CD4-positive, alpha-beta memory T cell (primary cell): ENCODE data around the gene SUCLG1. TPM values are rescaled to one million over a fixed set of nuclear protein-coding genes. Genes with fewer than 3 reads are reported as not detected.

Experiments
- CTCF ChIA-PET: fragments of 350-600 bp; sonication (Branson Sonifier 250); formaldehyde crosslinking; loops from one replicate; lab custom pipeline; 2021; ENCODE audit warnings: inconsistent platforms; ENCODE audit not compliant: partially characterized antibody; lab: Charles Lee
- POLR2A ChIA-PET: fragments of 350-600 bp; sonication (Branson Sonifier 250); formaldehyde crosslinking; loops from one replicate; lab custom pipeline; 2021; ENCODE audit not compliant: partially characterized antibody; lab: Charles Lee
- DNase-seq, 5 donors: peaks; one replicate each; pipeline versions ENCODE4 v3.0.0 to v3.0.0-alpha.2; 2020 to 2022; ENCODE audit warnings: mixed read lengths in 1 of 5
- H3K27ac ChIP-seq: one replicate; pipeline ENCODE4 v1.7.0; 2013; ENCODE audit warnings: low read depth, low read length
- H3K27me3 ChIP-seq: 2 replicates; pipeline ENCODE4 v1.7.0; 2013; ENCODE audit warnings: mild to moderate bottlenecking, low read length, moderate library complexity; ENCODE audit not compliant: insufficient read depth
- H3K36me3 ChIP-seq: 2 replicates; pipeline ENCODE4 v1.7.0; 2013; ENCODE audit warnings: mild to moderate bottlenecking, low read length, moderate library complexity; ENCODE audit not compliant: insufficient read depth
- H3K4me1 ChIP-seq: 2 replicates; pipeline ENCODE4 v1.7.0; 2013; ENCODE audit warnings: mild to moderate bottlenecking, low read length, moderate library complexity; ENCODE audit not compliant: insufficient read depth
- H3K4me3 ChIP-seq, 2 donors: one replicate each; pipeline ENCODE4 v1.7.0; 2013; ENCODE audit warnings: low read length in 2 of 2, mild to moderate bottlenecking in 1 of 2
- H3K9me3 ChIP-seq, 2 donors: one replicate each; pipeline ENCODE4 v1.7.0; 2013; ENCODE audit warnings: low read length in 2 of 2, control low read depth in 1 of 2; ENCODE audit not compliant: control insufficient read depth in 1 of 2
- H3K27ac Mint-ChIP-seq, 7 donors: one replicate each; pipeline ENCODE4 v1.8.0; 2020 to 2021; ENCODE audit warnings: mixed read lengths in 7 of 7, mild to moderate bottlenecking in 6 of 7, inconsistent platforms in 3 of 7, moderate library complexity in 3 of 7
- H3K27me3 Mint-ChIP-seq, 2 donors: one replicate each; pipeline ENCODE4 v1.8.0; 2020 to 2021; ENCODE audit warnings: mixed read lengths in 2 of 2
- H3K36me3 Mint-ChIP-seq, 2 donors: one replicate each; pipeline ENCODE4 v1.8.0; 2020 to 2021; ENCODE audit warnings: mixed read lengths in 2 of 2, inconsistent platforms in 1 of 2, mild to moderate bottlenecking in 1 of 2
- H3K4me1 Mint-ChIP-seq, 4 donors: one replicate each; pipeline ENCODE4 v1.8.0; 2020 to 2021; ENCODE audit warnings: mixed read lengths in 4 of 4, mild to moderate bottlenecking in 1 of 4
- H3K4me3 Mint-ChIP-seq, 8 donors: one replicate each; pipeline ENCODE4 v1.8.0; 2020 to 2021; ENCODE audit warnings: mixed read lengths in 8 of 8, mild to moderate bottlenecking in 7 of 8, moderate library complexity in 6 of 8, inconsistent platforms in 3 of 8
- H3K9me3 Mint-ChIP-seq, 8 donors: one replicate each; pipeline ENCODE4 v1.8.0; 2020 to 2021; ENCODE audit warnings: mixed read lengths in 8 of 8, mild to moderate bottlenecking in 5 of 8, inconsistent platforms in 3 of 8, moderate library complexity in 1 of 8
- intact Hi-C: fragments of 100-400 bp; cut with micrococcal nuclease; formaldehyde crosslinking; loops from one replicate; pipeline ENCODE4 v1.15.1; 2023
- polyA plus RNA-seq, 2 donors: library from polyadenylated mRNA; unstranded; fragments of 300-500 nt; fragmentation: Illumina TruSeq; gene quantifications; one replicate each; pipeline ENCODE4 v1.2.3, GENCODE V29; 2021
- total RNA-seq, 2 experiments: library from RNA; stranded (reverse); gene quantifications; one replicate each; pipeline ENCODE4 v1.2.3, GENCODE V29; 2021

The SUCLG1 gene
- total and polyA plus RNA-seq, 4 experiments from 2014 or later, result 46.5 to 92.9 (median 65.2) TPM

DNA sequence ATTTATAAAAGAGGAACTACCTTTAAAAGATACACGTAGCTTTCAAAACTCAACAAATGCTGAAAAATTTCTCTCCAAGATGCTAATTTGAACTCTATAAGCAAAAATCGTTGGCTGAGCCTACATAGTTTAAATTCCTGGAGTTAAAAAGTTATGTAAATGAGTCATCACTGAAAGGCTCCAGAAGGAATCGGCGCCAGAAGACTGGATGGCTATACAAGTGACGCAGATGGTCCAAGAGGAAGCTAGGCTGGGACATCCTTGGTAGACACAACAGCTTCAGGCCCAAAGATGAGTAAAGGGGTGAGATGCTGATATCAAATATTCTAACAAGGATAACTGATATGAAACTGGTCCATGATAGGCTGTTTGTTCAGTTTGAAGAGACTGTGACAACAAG, 34.4 kb upstream of the SUCLG1 start:
- POLR2A ChIA-PET, result interaction anchor here (1.1 to 1.7 kb wide), 2 partner anchors 387 to 433 kb away, joined by 3 to 6 read pairs; partner anchors contain the start of gene TRABD2A
- H3K4me1 ChIP-seq, result peaks cover 6% of the 10 kb centered on the region
- peaks cover 6 to 14% (median 6%) of the 10 kb centered on the region in 4 donors for H3K4me1 Mint-ChIP-seq
- H3K27me3 ChIP-seq, result no peaks in the 10 kb centered on the region
- no peak overlapping the region for H3K4me3 ChIP-seq
- H3K36me3 ChIP-seq, result no peaks in the 10 kb centered on the region
- H3K9me3 Mint-ChIP-seq, result no peaks in the 10 kb centered on the region
- no peaks in the 10 kb centered on the region for H3K36me3 Mint-ChIP-seq
- H3K27ac Mint-ChIP-seq, result no peak overlapping the region
- H3K27me3 Mint-ChIP-seq, result no peaks in the 10 kb centered on the region
- CTCF ChIA-PET, result interaction anchor here (1.1 to 2.6 kb wide), 4 partner anchors 365 to 523 kb away, joined by 3 to 16 read pairs (median 4); no protein-coding TSS in a partner anchor
- no peak overlapping the region for H3K27ac ChIP-seq
- intact Hi-C loops, result no loop called here
- no peak overlapping the region for H3K4me3 Mint-ChIP-seq
- H3K9me3 ChIP-seq, result no peaks in the 10 kb centered on the region
- no peak for DNase-seq

DNA sequence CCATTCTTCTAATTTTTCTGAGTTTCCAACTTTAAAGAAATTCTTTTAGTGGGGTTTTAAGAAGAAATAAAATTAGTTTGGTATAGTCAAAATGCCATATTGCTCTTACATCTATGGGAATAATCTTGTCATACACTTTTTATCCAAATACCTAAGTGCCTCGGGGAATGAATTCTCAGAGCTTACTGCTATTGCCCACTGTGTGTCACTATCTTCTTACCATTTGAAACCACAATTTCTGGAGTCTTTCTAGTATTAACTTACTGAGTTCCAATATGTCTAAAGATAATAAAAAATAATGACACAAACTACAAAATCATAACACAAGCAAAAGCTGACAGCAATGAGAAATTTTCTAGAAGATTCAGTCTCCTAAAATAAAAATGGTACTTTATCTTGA, 33.5 kb upstream of the SUCLG1 start:
- Histone ChIP-seq H3K9me3 (no peaks in the 10 kb centered on the region), H3K4me1 (peaks cover 5% of the 10 kb centered on the region), H3K27ac (no peak overlapping the region), H3K27me3 (no peaks in the 10 kb centered on the region), H3K4me3 (no peak overlapping the region), H3K36me3 (no peaks in the 10 kb centered on the region)
- Mint-ChIP-seq H3K9me3 (no peaks in the 10 kb centered on the region), H3K4me1 (peaks cover 5 to 7% (median 6%) of the 10 kb centered on the region in 4 donors), H3K27me3 (no peaks in the 10 kb centered on the region), H3K36me3 (no peaks in the 10 kb centered on the region), H3K27ac (no peak overlapping the region), H3K4me3 (no peak overlapping the region)
- ChIA-PET POLR2A (interaction anchor here (1.1 to 1.7 kb wide), 2 partner anchors 388 to 434 kb away, joined by 3 to 6 read pairs; partner anchors contain the start of gene TRABD2A), CTCF (interaction anchor here (1.1 to 2.6 kb wide), 4 partner anchors 366 to 524 kb away, joined by 3 to 16 read pairs (median 4); no protein-coding TSS in a partner anchor)
- DNase-seq, result no peak
- intact Hi-C loops, result no loop called here

DNA sequence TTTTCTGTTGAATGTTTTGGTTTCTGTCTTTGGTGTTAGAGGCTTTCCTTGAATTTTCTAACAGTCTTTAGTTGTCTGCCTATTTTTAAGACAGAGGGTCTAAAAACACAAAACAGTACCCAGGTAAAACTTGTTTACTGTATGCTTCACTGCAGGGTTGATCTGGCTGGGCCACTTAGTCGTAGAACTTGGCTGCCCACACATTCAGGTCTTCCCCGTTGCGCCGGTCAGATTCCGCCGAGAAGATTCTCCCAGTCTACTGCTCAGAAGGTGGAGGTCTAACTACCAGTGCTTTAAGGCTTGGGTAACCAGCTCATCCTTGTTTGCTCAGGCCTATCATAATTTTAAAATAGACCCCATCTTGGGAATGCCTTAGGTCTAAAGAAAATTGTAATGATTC, 32.7 kb upstream of the SUCLG1 start:
- Mint-ChIP-seq H3K36me3 (no peaks in the 10 kb centered on the region), H3K27me3 (no peaks in the 10 kb centered on the region), H3K9me3 (no peaks in the 10 kb centered on the region), H3K27ac (no peak overlapping the region), H3K4me1 (peaks cover 5 to 7% (median 6%) of the 10 kb centered on the region in 4 donors), H3K4me3 (no peak overlapping the region)
- intact Hi-C loops, result no loop called here
- Histone ChIP-seq H3K36me3 (no peaks in the 10 kb centered on the region), H3K4me1 (peaks cover 5% of the 10 kb centered on the region), H3K27ac (no peak overlapping the region), H3K9me3 (no peaks in the 10 kb centered on the region), H3K4me3 (no peak overlapping the region), H3K27me3 (no peaks in the 10 kb centered on the region)
- CTCF ChIA-PET, result interaction anchor here (0.9 to 1.3 kb wide), 2 partner anchors 140 to 438 kb away, joined by 3 read pairs; no protein-coding TSS in a partner anchor
- DNase-seq, result no peak
- POLR2A ChIA-PET, result interaction anchor here (1.0 kb wide), 1 partner anchor 434 kb away, joined by 3 read pairs; no protein-coding TSS in a partner anchor

DNA sequence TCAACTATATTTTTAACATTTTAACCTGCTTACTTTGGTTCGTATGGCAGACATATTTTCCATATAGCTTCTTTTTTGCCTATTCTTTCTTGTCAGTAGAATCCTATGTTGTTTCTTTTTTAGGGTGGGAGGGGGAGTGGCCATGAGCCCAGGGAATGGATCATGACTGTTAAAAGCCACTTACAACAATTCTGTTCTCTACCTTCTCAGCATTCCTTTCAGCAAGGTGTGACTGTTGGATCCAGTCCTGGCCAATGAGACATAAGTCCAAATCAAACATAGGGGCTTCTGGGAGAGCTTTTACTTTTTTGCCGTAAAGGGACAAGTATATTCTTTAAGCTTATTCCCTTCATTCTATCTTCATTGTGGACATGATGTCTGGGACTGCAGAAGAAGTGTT, 32.2 kb upstream of the SUCLG1 start:
- Histone ChIP-seq H3K27ac (no peak overlapping the region), H3K4me1 (peaks cover 5% of the 10 kb centered on the region), H3K4me3 (no peak overlapping the region), H3K27me3 (no peaks in the 10 kb centered on the region), H3K36me3 (no peaks in the 10 kb centered on the region), H3K9me3 (no peaks in the 10 kb centered on the region)
- intact Hi-C loops, result no loop called here
- no peaks in the 10 kb centered on the region for H3K27me3 Mint-ChIP-seq
- no peak for DNase-seq
- ChIA-PET CTCF (interaction anchor here (1.0 to 1.3 kb wide), 2 partner anchors 140 to 435 kb away, joined by 3 to 7 read pairs; no protein-coding TSS in a partner anchor), POLR2A (interaction anchor here (1.0 kb wide), 1 partner anchor 435 kb away, joined by 3 read pairs; no protein-coding TSS in a partner anchor)
- H3K9me3 Mint-ChIP-seq, result no peaks in the 10 kb centered on the region
- H3K4me1 Mint-ChIP-seq, result peaks cover 5 to 7% (median 6%) of the 10 kb centered on the region in 4 donors
- H3K36me3 Mint-ChIP-seq, result no peaks in the 10 kb centered on the region
- H3K27ac Mint-ChIP-seq, result no peak overlapping the region
- no peak overlapping the region for H3K4me3 Mint-ChIP-seq

DNA sequence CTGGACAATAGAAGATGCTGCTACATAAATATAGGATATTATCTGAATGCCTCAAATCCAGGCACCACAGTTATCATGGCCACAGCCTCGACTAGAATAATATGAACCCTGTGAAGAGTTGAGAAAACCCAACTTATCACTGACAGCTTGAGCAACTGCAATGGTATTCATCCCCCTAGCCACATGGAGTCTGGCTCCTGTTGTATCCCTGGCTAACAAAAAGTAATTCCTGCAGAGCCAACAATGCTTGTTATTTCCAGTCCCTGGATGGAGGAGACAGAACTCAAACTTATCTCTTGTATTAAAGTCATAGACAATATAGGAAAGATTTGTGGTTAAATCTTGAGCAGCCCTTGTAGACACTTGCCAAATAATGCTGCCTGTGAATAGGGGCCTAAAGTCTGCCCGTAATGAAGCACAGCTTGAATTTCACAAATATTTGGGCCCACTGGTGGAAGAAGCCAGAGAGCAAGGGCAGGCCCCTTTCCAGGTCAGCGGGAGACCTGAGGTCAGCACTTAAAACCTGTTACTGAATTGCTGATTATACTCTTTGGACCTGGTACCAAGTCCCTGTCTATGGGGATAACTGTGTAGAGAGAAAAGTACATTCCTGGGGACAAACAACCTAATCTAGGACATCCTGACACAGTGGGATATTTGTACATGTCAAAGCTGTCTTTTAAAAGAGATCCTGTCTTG, 28.4 kb upstream of the SUCLG1 start:
- H3K27ac ChIP-seq, result no peak overlapping the region
- H3K4me1 ChIP-seq, result peaks cover 3% of the 10 kb centered on the region
- no peaks in the 10 kb centered on the region for H3K27me3 ChIP-seq
- intact Hi-C loops, result no loop called here
- CTCF ChIA-PET, result no interaction called here
- Mint-ChIP-seq H3K27ac (no peak overlapping the region), H3K9me3 (no peaks in the 10 kb centered on the region), H3K27me3 (no peaks in the 10 kb centered on the region), H3K4me1 (peaks cover under 1 to 3% (median 2%) of the 10 kb centered on the region in 4 donors), H3K36me3 (no peaks in the 10 kb centered on the region), H3K4me3 (no peak overlapping the region)
- POLR2A ChIA-PET, result interaction anchor here (0.9 kb wide), 1 partner anchor 402 kb away, joined by 5 read pairs; no protein-coding TSS in a partner anchor
- no peaks in the 10 kb centered on the region for H3K9me3 ChIP-seq
- DNase-seq, result no peak
- no peak overlapping the region for H3K4me3 ChIP-seq
- H3K36me3 ChIP-seq, result no peaks in the 10 kb centered on the region

DNA sequence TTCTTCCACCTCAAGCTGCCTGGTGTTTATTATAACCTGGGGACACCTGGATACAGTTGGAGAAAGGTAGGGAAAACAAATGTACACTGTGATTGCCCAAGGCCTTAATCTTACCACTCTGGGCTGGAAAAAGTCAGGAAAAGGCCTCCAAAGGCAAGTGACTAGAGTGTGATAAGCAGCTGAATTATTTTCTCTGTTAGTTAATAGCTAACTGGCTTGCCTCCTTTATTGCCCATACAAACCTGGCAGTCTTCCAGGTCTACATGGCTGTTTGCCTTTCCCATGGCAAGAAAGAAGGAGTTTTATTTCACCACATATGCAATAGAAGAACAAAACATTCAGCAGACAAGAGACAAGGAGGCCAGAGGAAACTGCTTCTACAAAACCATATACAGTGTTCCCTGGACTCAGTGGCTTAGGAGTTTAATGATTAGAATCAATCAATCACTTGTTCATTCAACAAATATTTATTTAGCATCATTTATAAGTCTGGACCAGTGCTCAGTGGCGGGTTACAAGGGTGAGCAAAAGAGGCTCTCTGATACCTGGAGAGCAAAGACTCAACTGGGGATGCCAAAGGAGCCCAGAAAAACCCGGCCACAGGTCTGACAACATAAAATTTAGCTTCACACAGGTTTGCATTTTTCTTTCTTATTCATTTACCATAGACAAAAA, 27.5 kb upstream of the SUCLG1 start:
- Histone ChIP-seq H3K4me1 (peaks cover 11% of the 10 kb centered on the region), H3K4me3 (no peak overlapping the region), H3K27me3 (no peaks in the 10 kb centered on the region), H3K27ac (no peak overlapping the region), H3K9me3 (no peaks in the 10 kb centered on the region), H3K36me3 (no peaks in the 10 kb centered on the region)
- DNase-seq, result no peak
- ChIA-PET POLR2A (no interaction called here), CTCF (interaction anchor here (0.6 kb wide), 1 partner anchor 389 kb away, joined by 3 read pairs; no protein-coding TSS in a partner anchor)
- H3K4me1 Mint-ChIP-seq, result peaks cover 9 to 11% (median 11%) of the 10 kb centered on the region in 4 donors
- H3K27me3 Mint-ChIP-seq, result no peaks in the 10 kb centered on the region
- no peaks in the 10 kb centered on the region for H3K36me3 Mint-ChIP-seq
- H3K4me3 Mint-ChIP-seq, result no peak overlapping the region
- H3K27ac Mint-ChIP-seq, result no peak overlapping the region
- no peaks in the 10 kb centered on the region for H3K9me3 Mint-ChIP-seq
- intact Hi-C loops, result no loop called here

DNA sequence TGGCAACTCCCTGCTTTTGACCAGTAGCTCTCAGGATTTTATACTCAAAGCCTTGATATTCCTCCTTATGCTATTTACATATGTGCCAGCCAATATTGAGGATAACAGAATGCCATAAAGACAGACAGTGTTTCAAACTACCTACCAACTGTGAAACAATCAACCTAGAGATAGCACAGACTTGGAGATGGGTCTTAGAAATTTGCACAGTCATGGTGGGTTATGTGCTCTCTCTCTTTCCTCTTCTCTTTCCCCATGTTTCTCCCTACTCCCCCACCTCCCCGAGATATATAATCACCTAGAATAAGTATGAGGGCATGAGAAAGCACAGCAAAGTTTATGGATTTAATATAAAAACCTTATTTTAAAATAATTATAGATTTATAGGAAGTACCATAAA, 24.2 kb upstream of the SUCLG1 start:
- ChIA-PET POLR2A (no interaction called here), CTCF (no interaction called here)
- no peak for DNase-seq
- Histone ChIP-seq H3K27ac (no peak overlapping the region), H3K4me1 (peaks cover 18% of the 10 kb centered on the region), H3K36me3 (no peaks in the 10 kb centered on the region), H3K9me3 (no peaks in the 10 kb centered on the region), H3K27me3 (no peaks in the 10 kb centered on the region), H3K4me3 (no peak overlapping the region)
- H3K9me3 Mint-ChIP-seq, result peaks cover 0 to 4% (median 0%) of the 10 kb centered on the region in 8 donors
- H3K4me3 Mint-ChIP-seq, result no peak overlapping the region
- H3K27ac Mint-ChIP-seq, result no peak overlapping the region
- intact Hi-C loops, result no loop called here
- peaks cover 15 to 19% (median 18%) of the 10 kb centered on the region in 4 donors for H3K4me1 Mint-ChIP-seq
- no peaks in the 10 kb centered on the region for H3K36me3 Mint-ChIP-seq
- H3K27me3 Mint-ChIP-seq, result no peaks in the 10 kb centered on the region
